Measurements from ENCODE around the gene WNT6.

WNT6 gene

DNA sequence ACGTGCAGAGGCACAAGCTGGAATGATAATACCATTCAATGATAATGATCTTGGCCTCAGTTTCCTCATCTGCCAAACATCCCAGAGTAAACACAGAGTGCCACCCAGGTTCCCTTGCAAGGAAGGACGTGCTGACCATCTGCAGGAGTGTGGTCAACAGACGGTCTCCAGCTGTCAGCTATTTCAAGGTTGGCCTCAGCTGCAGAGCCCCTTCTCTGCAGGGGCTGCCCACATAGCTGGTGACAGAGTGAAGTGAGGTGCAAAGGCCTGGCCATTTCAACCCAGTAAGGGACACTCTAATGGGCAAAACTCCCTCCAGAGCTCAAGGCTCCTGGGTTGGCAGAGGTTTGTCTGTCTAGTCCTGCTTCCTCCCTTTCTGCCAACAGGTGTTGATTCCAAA lies 8.3 kb upstream of the WNT6 start:
- no peak overlapping the region for H3K27ac ChIP-seq (ENCODE audit: low read length)
- no peaks in the 10 kb centered on the region for H3K9me3 ChIP-seq (ENCODE audit: control insufficient read depth, low read depth, low read length)
- peaks cover 37% of the 10 kb centered on the region for H3K27me3 ChIP-seq (ENCODE audit: control insufficient read depth, insufficient read depth, low read length)
- no peaks in the 10 kb centered on the region for H3K36me3 ChIP-seq (ENCODE audit: control insufficient read depth, low read depth, low read length)
- no peak overlapping the region for H3K9ac ChIP-seq (ENCODE audit: low read length)
- H3K4me3 ChIP-seq (ENCODE audit: low read length): no peak overlapping the region
- H3K4me1 ChIP-seq (ENCODE audit: control insufficient read depth, low read depth, low read length): peaks cover 8% of the 10 kb centered on the region

GRCh38 chr2:218852911-218853667 lies 6.5 kb upstream of the WNT6 start:
- Histone ChIP-seq H3K36me3 (ENCODE audit: control insufficient read depth, low read depth, low read length) (no peaks in the 10 kb centered on the region), H3K27ac (ENCODE audit: low read length) (no peak overlapping the region), H3K4me3 (ENCODE audit: low read length) (no peak overlapping the region), H3K9ac (ENCODE audit: low read length) (no peak overlapping the region), H3K4me1 (ENCODE audit: control insufficient read depth, low read depth, low read length) (peaks cover 8% of the 10 kb centered on the region), H3K27me3 (ENCODE audit: control insufficient read depth, insufficient read depth, low read length) (peaks cover 55% of the 10 kb centered on the region), H3K9me3 (ENCODE audit: control insufficient read depth, low read depth, low read length) (no peaks in the 10 kb centered on the region)

DNA sequence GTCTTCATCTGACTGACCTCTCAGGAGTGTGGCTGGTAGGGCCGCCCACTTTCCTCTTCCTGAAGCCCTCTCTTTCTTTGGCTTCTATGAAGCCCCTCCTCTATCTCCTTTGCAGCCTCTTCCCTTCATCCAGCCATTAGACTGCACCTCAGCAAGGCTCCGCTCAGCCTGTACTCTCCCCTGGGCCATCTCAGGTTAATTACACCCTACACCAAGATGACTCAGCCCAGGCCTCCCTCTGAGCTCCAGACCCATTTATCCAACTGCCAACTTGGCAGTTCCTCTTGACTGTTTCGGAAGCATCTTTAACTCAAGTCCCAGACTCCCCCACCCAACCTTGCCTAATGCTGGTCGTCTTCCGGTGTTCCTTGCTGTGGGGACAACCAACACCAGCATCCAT lies 5.8 kb upstream of the WNT6 start:
- Histone ChIP-seq H3K9me3 (ENCODE audit: control insufficient read depth, low read depth, low read length) (no peaks in the 10 kb centered on the region), H3K27ac (ENCODE audit: low read length) (no peak overlapping the region), H3K4me3 (ENCODE audit: low read length) (no peak overlapping the region), H3K4me1 (ENCODE audit: control insufficient read depth, low read depth, low read length) (peaks cover 8% of the 10 kb centered on the region), H3K9ac (ENCODE audit: low read length) (no peak overlapping the region), H3K27me3 (ENCODE audit: control insufficient read depth, insufficient read depth, low read length) (peaks cover 62% of the 10 kb centered on the region), H3K36me3 (ENCODE audit: control insufficient read depth, low read depth, low read length) (no peaks in the 10 kb centered on the region)

GRCh38 chr2:218854860-218855259 lies 4.7 kb upstream of the WNT6 start:
- Histone ChIP-seq H3K4me3 (ENCODE audit: low read length) (no peak overlapping the region), H3K4me1 (ENCODE audit: control insufficient read depth, low read depth, low read length) (peaks cover 8% of the 10 kb centered on the region)

GRCh38 chr2:218855305-218856166 lies 4.1 kb upstream of the WNT6 start:
- Histone ChIP-seq H3K27ac (ENCODE audit: low read length) (no peak overlapping the region), H3K9me3 (ENCODE audit: control insufficient read depth, low read depth, low read length) (no peaks in the 10 kb centered on the region), H3K36me3 (ENCODE audit: control insufficient read depth, low read depth, low read length) (no peaks in the 10 kb centered on the region), H3K4me1 (ENCODE audit: control insufficient read depth, low read depth, low read length) (peaks cover 13% of the 10 kb centered on the region), H3K9ac (ENCODE audit: low read length) (no peak overlapping the region), H3K27me3 (ENCODE audit: control insufficient read depth, insufficient read depth, low read length) (peaks cover 78% of the 10 kb centered on the region), H3K4me3 (ENCODE audit: low read length) (no peak overlapping the region)

More at GRCh38 chr2:218854860-218855259, 4.7 kb upstream of the WNT6 start:
- no peak overlapping the region for H3K27ac ChIP-seq (ENCODE audit: low read length)
- no peak overlapping the region for H3K9ac ChIP-seq (ENCODE audit: low read length)
- H3K9me3 ChIP-seq (ENCODE audit: control insufficient read depth, low read depth, low read length): no peaks in the 10 kb centered on the region
- H3K27me3 ChIP-seq (ENCODE audit: control insufficient read depth, insufficient read depth, low read length): peaks cover 71% of the 10 kb centered on the region
- no peaks in the 10 kb centered on the region for H3K36me3 ChIP-seq (ENCODE audit: control insufficient read depth, low read depth, low read length)

DNA sequence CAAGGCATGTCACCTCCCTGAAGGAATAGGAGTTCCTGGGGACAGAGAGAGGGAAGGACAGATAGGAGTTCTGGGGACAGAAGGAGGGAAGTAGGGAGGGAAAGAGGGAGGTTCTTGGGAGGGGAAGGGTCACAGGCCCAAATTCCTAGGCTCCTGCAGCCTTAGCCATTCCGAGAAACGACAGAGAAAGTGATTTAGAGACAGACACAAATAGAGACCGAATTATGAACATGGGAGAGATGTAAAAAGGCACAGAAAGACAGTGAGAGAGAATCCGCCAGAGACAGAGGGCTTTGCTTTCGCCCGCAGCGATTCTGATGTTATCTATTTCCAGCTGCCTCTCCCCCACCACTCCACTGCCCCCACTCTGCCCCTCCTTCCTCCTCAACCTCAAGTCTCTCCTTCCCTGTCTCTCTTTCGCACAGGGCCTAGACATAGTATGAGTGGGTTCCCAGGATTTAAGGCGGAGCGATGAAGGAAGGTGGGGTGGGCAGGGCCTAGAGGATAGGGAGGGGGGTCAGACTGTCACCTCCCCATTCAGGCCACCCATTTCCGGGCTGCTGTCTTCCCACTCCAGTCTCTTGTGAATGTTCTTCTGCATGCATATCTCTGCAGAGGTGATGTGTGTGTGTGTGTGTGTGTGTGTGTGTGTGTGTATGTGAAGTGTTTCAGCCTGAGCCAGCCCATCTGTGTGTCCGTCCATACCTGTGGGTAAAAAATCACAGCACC lies 3.3 kb upstream of the WNT6 start:
- no peak overlapping the region for H3K9ac ChIP-seq (ENCODE audit: low read length)
- no peaks in the 10 kb centered on the region for H3K9me3 ChIP-seq (ENCODE audit: control insufficient read depth, low read depth, low read length)
- H3K36me3 ChIP-seq (ENCODE audit: control insufficient read depth, low read depth, low read length): no peaks in the 10 kb centered on the region
- H3K27me3 ChIP-seq (ENCODE audit: control insufficient read depth, insufficient read depth, low read length): peaks cover 86% of the 10 kb centered on the region
- H3K27ac ChIP-seq (ENCODE audit: low read length): no peak overlapping the region
- H3K4me1 ChIP-seq (ENCODE audit: control insufficient read depth, low read depth, low read length): peaks cover 13% of the 10 kb centered on the region
- no peak overlapping the region for H3K4me3 ChIP-seq (ENCODE audit: low read length)

GRCh38 chr2:218856896-218857243 lies 2.7 kb upstream of the WNT6 start:
- Histone ChIP-seq H3K4me3 (ENCODE audit: low read length) (no peak overlapping the region), H3K4me1 (ENCODE audit: control insufficient read depth, low read depth, low read length) (peaks cover 13% of the 10 kb centered on the region), H3K27me3 (ENCODE audit: control insufficient read depth, insufficient read depth, low read length) (peaks cover 91% of the 10 kb centered on the region), H3K9ac (ENCODE audit: low read length) (no peak overlapping the region), H3K27ac (ENCODE audit: low read length) (no peak overlapping the region), H3K9me3 (ENCODE audit: control insufficient read depth, low read depth, low read length) (no peaks in the 10 kb centered on the region), H3K36me3 (ENCODE audit: control insufficient read depth, low read depth, low read length) (no peaks in the 10 kb centered on the region)

DNA sequence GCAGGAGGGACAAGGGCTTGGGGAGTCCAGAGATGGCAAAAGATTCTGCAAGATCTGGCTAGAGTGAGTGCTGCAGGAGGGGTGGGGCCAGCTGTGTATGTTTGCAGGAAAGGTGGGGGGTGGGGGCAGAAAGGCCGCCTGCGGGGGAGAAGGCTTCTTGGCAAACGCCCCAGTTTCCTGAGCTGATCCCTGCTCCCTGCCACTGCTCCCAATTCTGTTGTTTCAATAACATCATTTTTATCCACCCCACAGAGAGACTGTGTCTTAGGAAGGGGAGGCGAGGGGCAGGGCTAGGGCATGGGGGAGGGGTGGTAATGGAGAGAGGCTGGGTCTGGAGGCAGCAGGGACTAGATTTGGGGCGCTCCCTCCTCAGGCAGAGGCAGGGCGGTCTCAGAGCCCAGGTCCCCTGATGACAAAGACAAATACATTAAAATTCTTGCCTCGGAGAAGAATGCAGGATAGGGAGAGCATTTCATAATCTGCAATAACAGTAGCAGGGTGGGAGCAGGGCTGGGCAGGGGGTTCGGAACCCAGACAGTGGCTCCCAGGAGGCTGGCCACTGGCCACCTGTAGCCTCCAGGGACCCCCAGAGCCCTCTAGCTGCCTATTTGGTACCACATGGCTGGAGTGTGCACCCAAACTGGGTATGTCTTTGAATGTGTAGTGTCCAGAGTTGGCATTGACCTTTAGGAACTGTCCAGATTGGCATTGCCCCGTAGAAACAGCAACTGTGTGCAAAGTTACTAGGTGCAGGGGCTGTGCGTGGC lies 2.1 kb upstream of the WNT6 start:
- H3K9ac ChIP-seq (ENCODE audit: low read length): no peak overlapping the region
- H3K4me1 ChIP-seq (ENCODE audit: control insufficient read depth, low read depth, low read length): peaks cover 13% of the 10 kb centered on the region
- peaks cover 98% of the 10 kb centered on the region for H3K27me3 ChIP-seq (ENCODE audit: control insufficient read depth, insufficient read depth, low read length)
- no peak overlapping the region for H3K4me3 ChIP-seq (ENCODE audit: low read length)
- no peak overlapping the region for H3K27ac ChIP-seq (ENCODE audit: low read length)
- H3K9me3 ChIP-seq (ENCODE audit: control insufficient read depth, low read depth, low read length): no peaks in the 10 kb centered on the region
- H3K36me3 ChIP-seq (ENCODE audit: control insufficient read depth, low read depth, low read length): no peaks in the 10 kb centered on the region

DNA sequence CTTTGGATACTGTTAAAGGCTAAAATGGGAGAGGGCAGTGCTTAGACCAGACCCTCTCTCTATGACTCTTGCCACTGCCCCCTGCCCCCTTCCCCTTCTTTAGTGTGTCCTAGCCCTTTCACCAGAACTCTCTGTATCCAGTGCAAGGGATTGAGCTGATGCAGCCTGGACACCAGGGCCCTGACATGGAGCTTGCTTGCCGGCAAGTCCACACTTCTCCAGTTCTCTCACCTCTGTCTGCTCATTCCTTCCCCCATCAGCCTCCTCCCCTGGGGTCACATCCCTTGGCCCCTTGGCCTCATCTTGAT lies 1.5 kb upstream of the WNT6 start:
- Histone ChIP-seq H3K27ac (ENCODE audit: low read length) (no peak overlapping the region), H3K9ac (ENCODE audit: low read length) (no peak overlapping the region), H3K9me3 (ENCODE audit: control insufficient read depth, low read depth, low read length) (no peaks in the 10 kb centered on the region), H3K36me3 (ENCODE audit: control insufficient read depth, low read depth, low read length) (no peaks in the 10 kb centered on the region), H3K4me3 (ENCODE audit: low read length) (no peak overlapping the region), H3K27me3 (ENCODE audit: control insufficient read depth, insufficient read depth, low read length) (peaks cover 98% of the 10 kb centered on the region), H3K4me1 (ENCODE audit: control insufficient read depth, low read depth, low read length) (peaks cover 11% of the 10 kb centered on the region)

GRCh38 chr2:218858671-218859555 lies 692 bp upstream of the WNT6 start:
- Histone ChIP-seq H3K4me3 (ENCODE audit: low read length) (peak overlapping the region; percentile 33), H3K27ac (ENCODE audit: low read length) (no peak overlapping the region), H3K27me3 (ENCODE audit: control insufficient read depth, insufficient read depth, low read length) (peaks cover 98% of the 10 kb centered on the region), H3K9ac (ENCODE audit: low read length) (no peak overlapping the region), H3K9me3 (ENCODE audit: control insufficient read depth, low read depth, low read length) (no peaks in the 10 kb centered on the region), H3K4me1 (ENCODE audit: control insufficient read depth, low read depth, low read length) (peaks cover 9% of the 10 kb centered on the region), H3K36me3 (ENCODE audit: control insufficient read depth, low read depth, low read length) (no peaks in the 10 kb centered on the region)
